Measurements from ENCODE around the gene PPP2CA.

PPP2CA gene

DNA sequence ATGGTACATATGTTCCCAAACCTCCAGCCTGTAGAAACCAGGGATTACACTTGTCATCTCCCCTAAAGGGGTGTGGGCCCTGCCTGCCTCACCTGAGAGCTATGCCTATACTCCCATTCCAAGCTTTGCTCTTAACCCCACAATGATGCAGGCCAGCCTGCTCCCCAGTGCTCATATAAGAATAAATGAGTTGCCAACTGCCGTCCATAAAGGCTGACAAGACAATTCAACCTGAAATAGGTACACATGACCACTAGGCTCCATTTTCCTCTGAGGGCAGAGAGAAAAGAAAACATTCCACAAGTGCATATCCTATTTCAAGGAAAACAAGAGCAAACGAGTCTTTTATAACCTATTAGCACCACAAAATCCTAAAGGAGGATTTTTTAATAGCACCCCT, 77.6 kb downstream of the PPP2CA start:
- DNase-seq (ENCODE audit: low read depth, low spot score): no peak

DNA sequence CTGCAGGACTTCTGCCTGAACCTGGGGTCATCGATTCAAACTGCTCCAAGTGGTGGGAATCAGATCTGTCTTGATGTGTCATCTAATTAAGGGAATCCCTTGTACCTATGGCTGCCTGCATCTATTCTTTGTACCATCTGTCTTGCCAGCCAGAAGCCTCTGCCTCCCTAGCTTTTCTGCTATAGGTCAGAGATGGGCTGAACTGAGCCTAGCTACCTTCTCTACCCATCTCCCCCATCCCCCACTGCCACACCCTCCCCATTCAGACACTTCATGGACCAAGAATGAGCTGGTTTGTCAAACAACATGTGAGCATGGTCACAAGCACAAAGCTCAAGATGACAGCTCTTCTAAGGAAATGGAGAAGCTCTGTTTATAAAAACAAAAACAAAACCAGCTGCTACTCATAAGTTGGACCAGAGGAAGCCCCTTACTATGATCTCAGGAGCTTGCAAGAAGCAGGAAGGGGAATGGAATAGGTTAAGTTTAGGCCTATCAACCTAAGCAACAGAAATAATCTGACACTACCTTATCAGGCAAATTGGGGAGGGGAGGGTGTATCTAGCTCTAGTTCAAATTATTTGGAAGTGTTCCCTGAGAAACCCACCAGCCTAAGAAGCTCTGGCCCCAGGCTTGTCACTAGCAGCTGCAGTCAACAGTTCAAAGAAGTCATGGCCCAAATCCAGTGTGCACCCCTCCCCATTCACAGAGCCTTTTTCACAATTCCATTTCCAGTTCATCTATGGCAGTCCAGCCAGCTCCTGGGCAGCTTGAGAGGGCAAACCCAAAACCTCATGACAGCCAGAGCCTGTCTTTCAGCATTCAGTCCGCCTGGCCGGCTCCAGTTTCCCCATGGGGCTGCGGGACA, 79.0 kb downstream of the PPP2CA start:
- no peak for DNase-seq (ENCODE audit: low read depth, low spot score)

- peak; percentile 41 for DNase-seq (ENCODE audit: low read depth, low spot score)
Observed at GRCh38 chr5:134145779-134146581, 79.9 kb downstream of the PPP2CA start.

DNA sequence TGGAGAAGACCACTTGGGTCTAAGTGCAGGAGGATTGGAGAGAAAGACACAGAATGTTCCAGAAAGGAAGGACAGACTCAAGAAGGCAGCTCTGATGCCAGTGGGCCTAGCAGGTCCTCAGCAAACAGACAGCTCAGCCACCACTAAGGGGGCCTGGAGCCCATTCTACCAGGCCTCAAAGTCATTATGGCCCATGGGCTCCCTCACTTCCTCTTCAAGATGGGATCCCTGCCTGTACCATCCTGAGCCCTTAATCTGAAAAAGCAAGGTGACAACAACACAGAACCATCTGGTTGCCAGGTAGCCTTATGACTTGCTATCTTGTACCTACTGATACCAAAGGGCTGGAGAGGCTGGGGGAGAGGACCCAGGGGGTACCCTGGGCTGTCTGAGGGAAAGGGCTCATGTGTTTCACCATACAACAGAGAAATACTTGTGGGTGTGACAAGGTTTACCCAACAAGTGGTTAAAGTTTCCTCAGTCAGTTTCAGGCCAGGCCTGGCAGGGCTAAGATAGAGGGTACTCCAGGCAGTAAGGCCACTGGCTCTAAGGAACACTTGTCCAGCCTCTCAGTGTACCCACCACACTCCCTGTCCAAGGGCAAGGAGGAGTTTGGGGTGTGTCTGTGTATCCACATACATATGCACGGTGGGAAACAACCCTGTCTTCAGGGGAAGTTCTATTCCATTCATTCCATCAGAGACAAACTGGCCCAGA, 80.7 kb downstream of the PPP2CA start:
- DNase-seq (ENCODE audit: low read depth, low spot score): no peak

Measured in smooth muscle cell of the brain vasculature (primary cell).